Stimulated activated CD8-positive, alpha-beta memory T cell treated with anti-CD3 and anti-CD28 coated beads, Interleukin-12 subunit alpha, Interleukin-12 subunit beta, amount 100 ng/mL, for 24 hours (primary cell): ENCODE results near the gene MRPS11.
"Not testable (repeated sequence)": the region's sequence is repeated elsewhere in the genome, so short reads cannot be mapped to it uniquely, and the experiment has no call there.

ENCODE experiments used
- DNase-seq: peaks from one replicate; pipeline ENCODE4 v3.0.0-alpha.2; 2020; ENCODE audit errors: extremely low read depth

The MRPS11 gene

DNA sequence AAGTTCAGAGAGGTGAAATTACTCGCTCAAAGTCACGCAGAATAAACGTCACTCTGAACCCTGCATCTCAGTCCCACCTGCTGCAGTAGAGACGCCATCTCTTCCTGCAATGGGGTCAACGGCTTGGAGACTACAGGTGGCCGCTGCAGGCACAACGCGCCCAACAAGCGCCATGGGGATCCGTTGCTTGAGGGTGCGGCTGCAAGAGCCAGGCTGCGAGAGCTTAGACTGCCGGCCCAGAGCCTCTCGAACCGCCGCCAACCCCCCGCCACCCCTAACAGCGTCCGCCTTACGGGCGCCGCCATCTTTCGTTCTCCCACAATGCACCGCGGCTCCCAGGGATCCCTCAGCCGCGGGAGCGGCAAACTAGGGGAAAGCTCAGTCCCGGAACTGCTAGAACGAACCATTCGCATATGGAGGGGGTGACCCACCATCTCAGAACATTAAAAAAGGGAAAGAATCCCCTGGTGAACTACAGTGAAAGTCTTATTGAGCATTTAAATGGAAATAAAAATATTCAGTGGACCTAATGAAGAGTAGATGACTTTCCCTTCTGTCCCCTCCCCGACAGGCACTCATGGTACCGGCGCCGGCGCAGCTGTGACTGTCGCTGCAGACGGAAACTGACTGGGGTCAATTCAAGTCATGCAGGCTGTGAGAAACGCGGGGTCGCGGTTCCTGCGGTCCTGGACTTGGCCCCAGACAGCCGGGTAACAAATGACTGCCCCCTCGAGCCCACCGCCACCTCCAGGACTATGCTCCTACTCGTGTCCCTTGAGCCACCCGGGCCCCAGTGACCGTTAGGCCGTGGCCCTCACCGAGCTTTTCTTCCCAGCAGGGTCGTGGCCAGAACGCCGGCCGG, at the start of gene MRPS11, which contains the start of gene MRPL46:
MRPS11 (plus strand) TSS at position 636 of the 862 bp plus-strand sequence; CDS start at position 646, 10 bp downstream.
MRPL46 (minus strand) TSS at position 316 of the 862 bp plus-strand sequence; CDS start at position 305, 11 bp downstream.
- peak; percentile 69 for DNase-seq

DNA sequence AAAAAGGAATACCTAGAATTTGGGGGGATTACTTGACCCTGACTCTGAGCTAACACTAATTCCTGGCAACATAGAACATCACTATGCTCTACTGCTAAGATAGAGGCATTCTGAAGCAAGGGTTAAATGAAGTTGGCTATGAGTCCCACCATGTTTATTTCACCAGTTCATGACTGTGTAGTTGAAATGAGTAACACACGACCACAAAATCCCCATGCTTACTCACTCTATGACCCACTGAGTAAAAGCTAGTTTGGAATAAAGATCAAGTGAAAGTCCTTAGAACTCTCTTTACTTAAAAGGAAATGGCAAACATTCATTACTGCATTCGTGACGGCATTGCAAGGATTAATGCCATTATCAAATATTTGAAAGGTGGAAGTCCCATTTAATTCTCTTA, 47.7 kb upstream of the MRPS11 start:
- DNase-seq: no peak

- DNase-seq: no peak
These were observed 44.2 kb upstream of the MRPS11 start for GRCh38 chr15:88423331-88423730.

DNA sequence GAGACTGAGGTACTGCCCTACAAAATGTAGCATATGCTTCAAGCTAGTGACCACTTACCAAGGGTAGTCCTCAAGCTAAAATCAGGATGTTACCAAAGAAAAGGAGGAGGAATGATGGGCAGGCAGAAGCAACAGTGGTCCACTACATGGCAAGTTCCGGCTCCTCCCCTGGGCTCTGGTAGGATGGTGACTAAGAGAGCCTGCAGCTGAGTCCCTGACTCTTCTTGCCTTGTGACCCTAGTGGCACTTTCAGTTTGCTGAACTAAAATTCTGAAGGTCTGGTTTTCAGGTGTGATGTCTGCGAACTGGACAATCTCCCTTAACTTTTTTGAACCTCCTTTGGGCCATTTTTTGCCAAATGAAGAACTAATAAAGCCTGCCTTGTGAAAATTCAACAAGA, 41.2 kb upstream of the MRPS11 start:
- no peak for DNase-seq

GRCh38 chr15:88428053-88428452, 39.5 kb upstream of the MRPS11 start:
- no peak for DNase-seq

- DNase-seq: no peak
These were observed 38.5 kb upstream of the MRPS11 start for GRCh38 chr15:88428805-88429605.

GRCh38 chr15:88430051-88430450, 37.5 kb upstream of the MRPS11 start:
- no peak for DNase-seq

GRCh38 chr15:88431441-88431840, 36.1 kb upstream of the MRPS11 start:
- DNase-seq: no peak

DNA sequence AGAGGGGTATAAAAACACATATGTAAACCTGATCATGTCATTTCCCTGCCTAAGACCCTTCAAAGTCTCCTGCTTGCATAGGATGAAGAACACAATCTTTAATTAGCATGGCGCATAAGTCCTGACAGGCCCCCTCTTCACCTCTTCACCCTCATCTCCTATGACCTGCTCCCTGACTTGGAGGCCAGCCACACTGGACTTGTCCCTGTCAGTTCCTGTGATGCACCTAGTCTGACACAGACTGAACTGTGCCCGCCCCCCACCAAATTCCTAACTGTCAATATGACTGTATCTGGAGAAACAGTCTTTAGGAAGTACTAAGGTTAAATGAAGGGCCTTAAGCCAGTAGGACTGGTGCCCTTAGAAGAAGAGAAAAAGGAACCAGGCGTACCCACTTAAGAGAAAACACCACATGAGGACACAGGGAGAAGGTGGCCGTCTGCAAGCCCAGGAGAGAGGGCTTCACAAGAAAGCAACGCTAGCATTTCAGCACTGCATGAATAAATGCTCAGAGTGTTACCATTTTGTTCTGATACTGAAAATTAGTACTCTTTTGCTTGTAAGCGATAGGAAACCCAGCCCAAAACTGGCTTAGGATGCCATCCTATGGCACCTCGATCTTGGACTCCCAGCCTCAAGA, 34.3 kb upstream of the MRPS11 start:
- DNase-seq: no peak

GRCh38 chr15:88434106-88434505, 33.4 kb upstream of the MRPS11 start:
- not testable (repeated sequence) for DNase-seq

DNA sequence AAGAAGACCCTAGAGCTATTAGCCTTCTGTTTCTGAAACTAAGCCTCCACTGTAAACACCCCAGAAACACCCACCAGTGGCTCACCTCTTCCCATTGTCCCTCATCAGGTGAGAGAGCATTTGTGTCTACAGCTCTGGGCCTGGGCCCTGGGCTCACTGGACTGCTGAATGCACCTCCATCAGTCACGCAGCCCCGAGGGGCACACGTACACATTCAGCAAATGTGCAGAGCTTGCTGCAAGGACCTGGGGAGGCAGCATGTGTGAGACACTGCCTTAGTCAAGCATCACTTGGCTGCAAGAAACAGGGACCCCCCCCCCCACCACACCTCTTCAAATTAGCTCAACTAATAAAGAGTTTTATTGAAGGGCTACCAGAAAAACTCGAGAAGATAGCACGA, 29.3 kb upstream of the MRPS11 start:
- no peak for DNase-seq

DNA sequence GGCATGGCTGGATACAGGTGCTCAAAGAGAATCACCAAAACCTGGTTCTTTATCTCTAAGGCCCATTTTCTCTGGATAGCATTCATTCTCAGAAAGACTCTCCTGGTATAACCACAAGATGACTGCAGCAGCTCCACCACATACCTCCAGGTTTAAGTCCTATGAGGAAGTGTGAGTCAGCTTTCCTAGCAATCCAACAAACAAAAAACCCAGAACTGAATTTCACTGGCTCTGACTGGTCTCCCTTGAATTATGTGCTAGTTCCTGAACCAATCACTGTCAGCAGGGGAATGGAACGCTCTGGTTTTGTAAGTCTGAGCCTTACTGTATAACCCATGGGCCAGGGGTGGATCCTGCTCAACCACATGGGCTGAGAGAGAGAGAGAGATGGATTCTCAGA, 27.5 kb upstream of the MRPS11 start:
- DNase-seq: no peak

DNA sequence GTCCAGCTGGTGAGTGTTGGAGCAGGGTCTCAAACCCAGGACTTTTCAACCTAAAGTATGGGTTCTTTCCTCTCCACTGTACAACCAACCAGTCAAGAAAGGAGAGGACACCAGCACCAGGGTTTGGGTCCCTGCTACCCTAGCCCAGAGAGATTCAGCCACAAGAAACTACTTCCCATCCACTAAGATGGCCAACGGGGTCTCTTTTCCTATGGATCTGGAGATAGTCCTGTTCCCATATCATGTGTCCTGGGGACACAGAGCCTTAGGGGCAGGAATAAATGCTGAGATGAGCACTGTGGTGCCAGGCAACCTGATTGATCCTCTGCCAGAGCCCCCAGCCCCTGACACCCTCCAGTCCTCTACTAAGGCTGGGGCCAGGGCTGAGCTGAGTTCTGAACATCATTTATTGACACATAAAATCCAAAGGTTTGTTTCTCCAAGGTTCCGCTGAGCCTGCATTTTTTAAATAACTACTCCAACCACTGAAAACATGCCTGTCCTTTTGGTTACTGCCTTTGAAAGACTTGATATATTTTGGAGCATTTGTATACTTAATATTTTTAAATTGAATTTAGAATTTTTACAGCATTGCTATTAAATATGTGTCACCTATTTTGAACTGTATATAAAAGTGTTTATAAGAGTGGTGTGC, 26.3 kb upstream of the MRPS11 start:
- no peak for DNase-seq

- DNase-seq: no peak
These were observed 20.3 kb upstream of the MRPS11 start for GRCh38 chr15:88447206-88447605.

DNA sequence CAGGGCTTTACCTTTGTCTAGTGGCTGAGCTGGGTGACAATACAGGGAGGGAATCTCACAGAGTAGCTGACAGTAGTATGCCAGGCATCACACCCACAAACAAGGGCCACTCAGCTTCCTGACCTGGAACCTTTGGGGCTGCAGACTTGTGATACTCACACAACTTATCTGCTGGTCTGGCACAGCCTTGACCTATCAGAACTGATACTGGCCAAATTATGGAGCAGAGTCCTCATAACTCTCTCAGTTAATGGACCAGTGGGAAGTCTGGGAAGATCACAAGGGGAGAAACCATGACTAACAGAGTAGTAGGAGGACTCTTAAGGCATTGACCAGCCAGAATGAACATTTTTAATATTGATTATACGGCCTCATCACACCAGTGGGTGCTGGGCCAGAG, 19.8 kb upstream of the MRPS11 start:
- no peak for DNase-seq

DNA sequence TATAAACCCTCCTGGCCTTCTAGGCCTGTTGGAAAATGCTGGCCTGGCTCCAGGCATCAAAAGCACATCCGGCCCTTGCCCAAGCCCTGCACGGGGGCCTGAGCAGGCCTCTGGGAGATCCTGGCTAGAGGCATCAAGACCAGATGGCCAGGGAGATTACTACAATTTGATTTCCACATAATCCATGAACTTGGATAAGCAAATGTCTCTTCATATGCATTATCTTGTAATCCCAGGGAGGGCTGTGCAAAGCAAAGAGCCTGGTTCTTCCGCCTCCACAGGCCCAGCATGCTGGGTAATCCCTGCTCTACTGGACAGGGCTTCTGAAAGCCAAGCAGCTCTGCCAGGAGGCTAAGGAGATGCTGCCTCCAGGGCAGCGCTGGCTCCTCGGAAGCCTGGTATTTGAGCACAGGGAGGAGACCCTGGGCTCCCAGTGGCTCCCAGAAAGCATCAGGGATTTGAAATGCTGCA, 18.5 kb upstream of the MRPS11 start:
- no peak for DNase-seq

GRCh38 chr15:88449581-88449980, 17.9 kb upstream of the MRPS11 start:
- no peak for DNase-seq

- peak; percentile 32 for DNase-seq
These were observed 17.2 kb upstream of the MRPS11 start for GRCh38 chr15:88450125-88450798.

GRCh38 chr15:88453651-88454050, 13.9 kb upstream of the MRPS11 start:
- DNase-seq: no peak

DNA sequence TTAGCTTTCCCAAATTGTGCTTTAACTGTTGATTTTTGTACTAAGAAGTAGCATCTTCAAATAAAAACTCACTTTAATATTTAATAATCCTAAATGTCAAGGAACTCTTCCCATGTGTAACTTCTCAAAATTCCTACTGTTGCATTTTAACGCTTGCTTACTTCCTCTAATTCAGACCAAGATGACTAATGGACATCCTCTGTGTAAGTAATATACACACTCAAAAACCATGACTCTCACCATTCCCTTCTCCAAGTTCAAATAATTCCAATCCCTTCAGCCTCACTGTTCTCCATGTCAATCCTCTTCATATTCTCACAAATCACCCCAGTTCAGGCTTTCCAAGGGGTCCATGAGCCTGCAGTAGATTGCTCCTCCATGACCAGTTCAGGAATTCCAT, 13.3 kb upstream of the MRPS11 start:
- DNase-seq: no peak
